T47D (cell line): Measurements from ENCODE around the gene NIPAL1.

Source experiments
- DNase-seq, 2 experiments: peaks; one replicate each; pipeline versions ENCODE4 v3.0.0 to v3.0.0-alpha.2; 2011 to 2012; ENCODE audit warnings: low read depth in 1 of 2, low spot score in 1 of 2
- JUND ChIP-seq: IDR thresholded peaks from 2 replicates; pipeline ENCODE4 v1.6.1; 2012; ENCODE audit warnings: low read depth
- in situ Hi-C: cut with HindIII; loops from 2 replicates; pipeline ENCODE4 v1.10.0; 2016; ENCODE audit warnings: low sequenced_read_pairs, low pct_unique_long_range_greater_than_20kb

NIPAL1 gene

DNA sequence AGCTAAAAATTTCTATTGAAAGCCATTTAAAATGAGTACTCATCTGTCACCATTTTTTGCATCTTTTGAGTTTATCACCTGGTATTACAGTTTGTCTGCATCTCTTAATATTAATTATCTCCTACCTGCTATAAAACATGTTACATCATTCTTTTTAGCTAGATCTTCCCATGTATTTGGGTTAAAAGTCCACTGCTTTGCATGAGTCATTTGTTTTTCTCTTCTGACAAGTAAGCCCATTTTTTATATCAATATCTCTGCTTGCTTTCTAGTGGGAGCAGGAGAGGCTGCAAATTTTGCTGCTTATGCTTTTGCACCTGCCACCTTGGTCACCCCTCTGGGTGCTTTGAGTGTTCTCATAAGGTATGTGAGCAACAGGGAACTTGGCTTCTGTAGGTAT lies 16.1 kb downstream of the NIPAL1 start:
- DNase-seq: no peak
- TF ChIP-seq JUND: no peak
- in situ Hi-C loops: no loop called here

DNA sequence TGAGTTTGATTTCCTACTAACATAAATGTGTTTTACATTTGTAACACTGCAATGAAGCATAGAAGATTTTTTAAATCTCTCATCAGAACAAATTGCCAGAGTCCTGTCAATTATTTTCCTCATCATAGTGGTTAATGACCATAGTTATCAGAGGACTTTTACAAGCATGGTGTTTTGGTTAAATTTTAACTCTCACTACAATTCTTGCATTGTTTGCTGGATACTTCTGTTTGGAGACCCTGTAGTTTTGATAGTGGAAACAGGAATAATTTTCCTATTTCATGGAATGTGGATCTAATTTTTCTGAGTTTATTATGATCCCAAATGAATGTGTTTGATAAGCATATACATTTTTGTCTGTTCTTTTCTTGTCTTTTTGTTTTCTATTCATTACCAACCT lies 16.8 kb downstream of the NIPAL1 start:
- DNase-seq: no peak
- in situ Hi-C loops: no loop called here
- no peak for TF ChIP-seq JUND

DNA sequence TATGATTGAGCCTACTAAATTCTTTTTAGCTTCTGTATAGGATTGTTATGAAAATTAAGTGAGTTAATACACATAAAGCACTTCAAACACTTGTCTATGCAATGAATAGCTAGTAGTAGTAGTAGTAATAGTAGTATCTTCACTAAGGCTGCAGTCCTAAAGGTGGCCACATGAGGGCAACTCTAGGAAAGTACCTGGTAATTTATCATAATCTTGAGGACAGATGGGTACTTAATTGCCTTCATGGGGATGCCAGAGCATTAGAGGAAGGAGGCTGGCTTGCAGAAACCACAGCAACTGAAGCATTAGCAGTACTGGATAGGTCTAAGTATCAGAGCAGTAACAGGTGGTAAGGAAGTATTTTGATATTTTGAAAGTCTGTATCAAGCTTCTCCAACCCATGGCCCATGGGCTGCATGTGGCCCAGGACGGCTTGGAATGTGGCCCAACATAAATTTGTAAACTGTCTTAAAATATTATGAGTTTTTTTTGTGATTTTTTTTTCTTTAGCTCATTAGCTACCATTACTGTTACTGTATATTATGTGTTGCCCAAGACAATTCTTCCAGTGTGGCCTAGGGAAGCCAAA lies 17.3 kb downstream of the NIPAL1 start:
- in situ Hi-C loops: no loop called here
- DNase-seq: peak in 1 of 2 experiments; percentile 56
- no peak for TF ChIP-seq JUND

DNA sequence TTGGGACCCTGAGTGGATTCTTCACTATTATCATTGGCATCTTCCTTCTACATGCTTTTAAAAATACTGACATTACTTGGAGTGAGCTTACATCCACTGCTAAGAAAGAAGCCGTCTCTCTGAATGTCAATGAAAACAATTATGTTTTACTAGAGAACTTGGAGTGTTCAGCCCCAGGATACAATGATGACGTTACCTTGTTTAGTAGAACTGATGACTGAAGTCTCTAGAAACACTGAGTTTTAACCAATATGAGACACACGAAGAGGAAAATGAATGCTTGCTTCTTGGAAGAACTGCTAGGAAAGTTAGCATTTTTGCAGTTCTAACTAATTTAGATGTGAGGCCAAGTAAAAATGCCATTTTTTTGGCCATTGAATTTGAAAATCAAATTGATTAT lies 19.4 kb downstream of the NIPAL1 start:
- TF ChIP-seq JUND: no peak
- in situ Hi-C loops: no loop called here
- DNase-seq: no peak

DNA sequence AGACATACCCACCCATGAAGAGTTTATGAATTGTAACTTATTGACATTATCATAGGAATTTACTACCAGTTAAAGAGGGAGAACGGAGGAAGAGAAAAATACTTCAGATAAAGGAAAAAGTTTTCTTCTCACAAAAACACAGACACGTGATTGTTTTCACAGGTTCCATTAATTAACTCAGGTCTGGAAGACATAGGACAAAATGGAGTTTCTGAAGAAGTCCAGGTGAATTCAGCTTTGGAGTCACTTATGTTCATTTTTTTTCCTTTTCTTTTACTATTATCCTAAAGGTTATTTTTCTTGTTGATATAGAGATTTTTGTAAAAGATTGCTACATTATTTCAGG lies 20.5 kb downstream of the NIPAL1 start:
- DNase-seq: no peak
- no peak for TF ChIP-seq JUND
- in situ Hi-C loops: no loop called here

DNA sequence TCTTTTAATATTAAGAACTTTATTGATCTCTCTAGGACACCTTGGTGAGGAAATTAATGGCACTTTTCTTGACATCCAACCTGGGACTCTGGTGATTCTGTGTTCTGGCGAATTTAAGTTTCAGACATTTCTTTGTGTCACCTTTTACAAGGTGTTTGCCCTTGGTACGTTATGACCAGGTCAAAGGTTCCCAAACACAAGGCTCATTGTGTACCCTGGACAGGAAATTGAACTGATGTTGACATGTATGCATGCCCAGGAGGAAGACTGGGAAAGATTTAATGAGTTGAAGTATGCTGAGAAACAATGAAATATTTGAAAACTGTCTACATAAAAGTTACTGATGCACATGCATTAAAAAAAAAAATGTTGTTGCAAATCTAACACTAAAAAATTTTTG lies 22.1 kb downstream of the NIPAL1 start:
- DNase-seq: no peak
- in situ Hi-C loops: no loop called here
- TF ChIP-seq JUND: no peak

DNA sequence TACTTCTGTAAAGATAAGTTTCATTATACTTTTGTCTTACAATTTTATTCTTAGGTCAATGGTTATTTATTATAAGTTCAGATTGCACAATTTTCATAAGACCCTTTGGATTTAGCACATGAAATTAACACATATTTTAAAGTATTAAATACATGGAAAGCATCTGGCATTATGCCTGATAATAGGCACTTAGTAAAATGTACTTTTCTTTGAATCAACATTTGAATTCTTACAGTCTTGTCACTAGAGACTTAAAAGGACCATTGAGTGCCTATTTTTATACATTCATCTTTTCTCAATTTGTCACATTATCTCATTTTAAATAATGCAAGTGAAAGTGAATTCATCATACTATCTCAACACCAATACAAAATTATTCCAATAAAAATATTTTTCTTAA lies 23.0 kb downstream of the NIPAL1 start:
- in situ Hi-C loops: no loop called here
- no peak for TF ChIP-seq JUND
- no peak for DNase-seq

DNA sequence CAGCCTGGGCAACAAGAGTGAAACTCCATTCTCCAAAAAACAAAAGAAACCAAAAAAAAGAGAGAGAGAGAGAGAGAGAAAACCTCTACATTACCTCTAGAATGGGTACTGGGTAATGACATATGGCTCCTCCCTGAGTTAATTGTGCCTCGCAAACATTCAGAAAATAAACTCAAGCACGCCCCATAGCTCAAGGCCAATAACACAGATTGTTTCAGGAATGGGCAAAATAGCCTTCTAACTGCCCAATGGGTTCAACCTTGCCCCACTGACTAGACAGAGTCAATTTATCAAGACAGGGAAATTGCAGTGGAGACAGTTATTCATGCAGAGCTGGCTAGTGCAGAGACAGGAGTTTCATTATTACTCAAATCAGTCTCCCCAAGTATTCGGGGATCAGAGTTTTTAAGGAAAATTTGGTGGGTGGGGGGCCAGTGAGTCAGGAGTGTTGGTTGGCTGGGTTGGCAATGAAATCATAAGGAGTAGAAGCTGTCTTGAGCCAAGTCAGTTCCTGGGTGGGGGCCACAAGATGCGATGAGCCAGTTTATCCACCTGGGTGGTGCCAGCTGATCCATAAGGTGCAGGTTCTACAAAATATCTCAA lies 25.1 kb downstream of the NIPAL1 start:
- no peak for DNase-seq
- in situ Hi-C loops: no loop called here
- TF ChIP-seq JUND: no peak

DNA sequence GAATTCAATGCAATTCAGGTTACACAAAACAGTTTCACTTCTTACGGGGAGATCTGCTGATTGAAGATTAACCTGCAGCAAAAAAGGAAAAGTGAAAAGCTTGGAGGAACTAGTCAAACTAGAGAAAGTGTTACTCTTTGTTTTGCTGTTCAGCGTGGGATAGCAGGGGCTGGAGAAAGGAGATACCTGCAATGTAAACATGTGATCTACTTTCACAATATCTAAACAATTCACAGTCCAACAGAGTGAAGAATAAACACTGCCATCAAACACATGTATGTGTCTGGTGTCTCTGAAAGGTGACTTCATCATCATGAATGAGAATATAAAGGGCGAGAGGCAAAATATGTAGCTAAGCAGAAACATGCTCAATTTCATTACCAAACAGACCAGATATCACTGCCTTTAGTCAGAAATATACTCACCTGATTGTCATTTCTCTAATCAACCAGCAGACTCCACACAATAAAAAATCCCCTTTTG lies 26.4 kb downstream of the NIPAL1 start:
- DNase-seq: no peak
- TF ChIP-seq JUND: no peak
- in situ Hi-C loops: no loop called here

DNA sequence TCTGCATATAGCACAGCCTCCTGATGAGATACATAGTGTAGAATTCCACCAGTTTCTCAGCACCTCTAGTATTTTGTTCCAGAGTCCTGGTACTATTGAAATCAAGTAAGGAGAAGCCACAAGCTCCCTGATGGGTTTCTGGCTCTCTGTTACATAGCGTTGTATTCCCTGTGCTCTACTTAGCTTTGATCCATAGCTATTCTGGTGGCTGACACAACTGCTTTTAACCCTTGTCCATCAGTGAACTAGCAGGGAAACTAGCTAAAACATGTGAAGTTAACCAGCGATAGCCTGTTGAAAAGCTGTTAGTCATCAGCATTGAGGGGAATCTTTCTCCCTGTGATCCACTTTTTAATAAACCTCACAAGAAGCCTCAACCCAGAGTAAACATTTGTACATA lies 26.9 kb downstream of the NIPAL1 start:
- in situ Hi-C loops: no loop called here
- DNase-seq: no peak
- no peak for TF ChIP-seq JUND

DNA sequence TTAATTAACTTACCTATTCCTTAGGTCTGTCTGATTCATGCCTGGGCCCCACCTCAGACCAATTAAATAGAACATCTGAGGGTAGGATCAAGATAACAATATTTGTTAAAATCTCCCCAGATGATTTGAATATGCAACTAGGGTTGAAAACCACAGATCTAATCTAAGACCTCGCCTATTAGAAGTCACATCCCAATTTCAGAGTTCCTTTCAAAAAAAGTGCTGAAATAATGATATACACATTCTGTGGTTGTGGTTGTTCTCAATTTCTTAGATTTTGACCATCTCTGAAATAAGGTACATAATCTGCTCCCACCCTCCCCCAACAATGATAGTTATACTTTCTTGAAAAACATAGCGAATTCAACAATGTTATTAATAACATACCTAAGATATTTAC lies 27.7 kb downstream of the NIPAL1 start:
- in situ Hi-C loops: no loop called here
- DNase-seq: no peak
- no peak for TF ChIP-seq JUND

DNA sequence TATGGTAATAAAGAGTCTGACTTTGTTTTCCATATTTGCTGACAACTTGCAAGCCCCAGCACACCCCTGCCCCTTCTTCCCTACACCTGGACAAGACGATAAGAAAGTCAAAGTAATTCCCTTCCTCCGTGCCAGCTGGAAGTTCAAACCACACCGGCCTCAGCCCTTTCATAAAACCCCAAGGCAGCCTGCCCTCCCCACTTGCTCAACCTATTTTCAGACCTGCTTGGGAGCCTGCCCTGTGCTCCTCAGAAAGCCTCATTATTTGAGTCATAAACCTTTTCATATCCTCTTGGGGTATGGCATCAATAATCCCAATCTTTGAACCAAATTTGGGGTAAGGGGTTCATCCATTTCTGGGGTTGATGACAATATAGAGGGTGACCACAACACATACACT lies 29.5 kb downstream of the NIPAL1 start:
- DNase-seq: no peak
- TF ChIP-seq JUND: no peak
- in situ Hi-C loops: no loop called here

DNA sequence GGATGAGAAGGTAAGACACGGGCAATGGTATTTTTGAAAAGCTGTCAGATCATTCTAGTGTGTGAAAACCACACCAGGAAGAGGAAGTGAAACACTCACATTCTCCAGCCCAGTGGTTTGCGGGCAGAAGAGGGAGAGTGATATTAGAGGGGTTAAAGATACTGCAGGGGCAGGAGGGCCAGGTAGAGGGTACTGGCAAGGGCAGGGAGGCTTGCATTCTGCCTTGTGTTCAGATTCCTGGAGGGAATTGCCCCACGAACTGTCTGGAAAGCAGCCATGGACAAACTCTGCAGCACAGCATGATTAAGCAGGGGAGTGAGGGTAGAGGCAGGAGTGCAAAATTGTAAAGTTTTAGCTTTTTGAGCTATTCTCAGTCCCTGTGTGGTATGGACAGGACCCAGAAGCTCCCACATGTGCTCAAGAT lies 30.9 kb downstream of the NIPAL1 start:
- in situ Hi-C loops: no loop called here
- no peak for TF ChIP-seq JUND
- DNase-seq: no peak

DNA sequence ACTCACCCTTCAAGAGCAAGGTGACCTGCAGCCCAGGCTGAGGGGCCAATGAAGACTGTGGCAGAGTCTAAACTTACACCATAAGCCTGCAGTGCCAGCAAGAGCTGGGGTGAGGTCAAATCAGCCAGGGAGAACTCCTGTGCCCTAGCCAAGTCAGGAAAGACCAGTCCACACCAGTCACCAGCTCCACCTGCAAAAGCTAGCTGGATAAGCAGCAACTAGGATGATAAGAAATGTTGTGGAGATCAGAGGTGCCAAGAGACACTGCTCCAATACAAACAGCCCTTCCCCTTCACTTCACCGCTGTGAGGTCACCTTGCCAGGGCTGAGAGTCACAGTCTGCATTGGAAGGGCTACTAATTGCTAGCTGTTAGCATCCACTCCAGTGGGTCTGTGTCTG lies 31.3 kb downstream of the NIPAL1 start:
- TF ChIP-seq JUND: no peak
- in situ Hi-C loops: no loop called here
- no peak for DNase-seq
